Astrocyte (in vitro differentiated cells and primary cell): ENCODE results near the gene SNX13.

Experiments used
- EZH2 ChIP-seq: IDR thresholded peaks from 2 replicates; pipeline ENCODE4 v1.6.1; 2012; ENCODE audit warnings: mild to moderate bottlenecking, low read length, inconsistent platforms; ENCODE audit not compliant: insufficient read depth
- TF ChIP-seq, protein P1 (sequence below): IDR thresholded peaks from 2 replicates; pipeline ENCODE4 v1.5.1; 2011; ENCODE audit warnings: low read depth, mild to moderate bottlenecking, inconsistent platforms, low read length, moderate library complexity; ENCODE audit not compliant: insufficient read depth

DNA sequence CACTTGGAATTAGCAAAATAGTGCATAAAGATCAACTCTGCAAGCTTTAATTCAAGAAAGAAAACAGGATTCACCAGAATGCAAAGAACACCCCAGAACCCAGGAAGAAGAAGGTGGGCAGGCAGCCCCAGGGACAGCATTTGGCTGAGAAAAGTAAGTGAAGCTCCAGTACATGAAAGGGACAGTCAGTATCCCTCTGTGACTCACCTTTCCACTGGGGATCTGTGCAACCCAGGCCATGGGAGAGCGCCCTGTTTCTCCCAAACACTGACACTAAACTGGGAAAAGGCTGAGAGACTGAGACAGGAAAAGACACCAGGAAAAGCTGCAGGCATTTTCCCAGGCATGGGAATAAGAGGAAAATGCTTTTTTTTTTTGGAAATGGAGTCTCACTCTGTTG lies 28.2 kb downstream of the SNX13 start:
- TF ChIP-seq, protein P1, sequence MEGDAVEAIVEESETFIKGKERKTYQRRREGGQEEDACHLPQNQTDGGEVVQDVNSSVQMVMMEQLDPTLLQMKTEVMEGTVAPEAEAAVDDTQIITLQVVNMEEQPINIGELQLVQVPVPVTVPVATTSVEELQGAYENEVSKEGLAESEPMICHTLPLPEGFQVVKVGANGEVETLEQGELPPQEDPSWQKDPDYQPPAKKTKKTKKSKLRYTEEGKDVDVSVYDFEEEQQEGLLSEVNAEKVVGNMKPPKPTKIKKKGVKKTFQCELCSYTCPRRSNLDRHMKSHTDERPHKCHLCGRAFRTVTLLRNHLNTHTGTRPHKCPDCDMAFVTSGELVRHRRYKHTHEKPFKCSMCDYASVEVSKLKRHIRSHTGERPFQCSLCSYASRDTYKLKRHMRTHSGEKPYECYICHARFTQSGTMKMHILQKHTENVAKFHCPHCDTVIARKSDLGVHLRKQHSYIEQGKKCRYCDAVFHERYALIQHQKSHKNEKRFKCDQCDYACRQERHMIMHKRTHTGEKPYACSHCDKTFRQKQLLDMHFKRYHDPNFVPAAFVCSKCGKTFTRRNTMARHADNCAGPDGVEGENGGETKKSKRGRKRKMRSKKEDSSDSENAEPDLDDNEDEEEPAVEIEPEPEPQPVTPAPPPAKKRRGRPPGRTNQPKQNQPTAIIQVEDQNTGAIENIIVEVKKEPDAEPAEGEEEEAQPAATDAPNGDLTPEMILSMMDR, result no peak
- no peak for TF ChIP-seq EZH2
